ENCODE results near the gene EXOC6.
"Not testable (repeated sequence)": the region's sequence is repeated elsewhere in the genome, so short reads cannot be mapped to it uniquely, and the experiment has no call there.

Gene EXOC6

DNA sequence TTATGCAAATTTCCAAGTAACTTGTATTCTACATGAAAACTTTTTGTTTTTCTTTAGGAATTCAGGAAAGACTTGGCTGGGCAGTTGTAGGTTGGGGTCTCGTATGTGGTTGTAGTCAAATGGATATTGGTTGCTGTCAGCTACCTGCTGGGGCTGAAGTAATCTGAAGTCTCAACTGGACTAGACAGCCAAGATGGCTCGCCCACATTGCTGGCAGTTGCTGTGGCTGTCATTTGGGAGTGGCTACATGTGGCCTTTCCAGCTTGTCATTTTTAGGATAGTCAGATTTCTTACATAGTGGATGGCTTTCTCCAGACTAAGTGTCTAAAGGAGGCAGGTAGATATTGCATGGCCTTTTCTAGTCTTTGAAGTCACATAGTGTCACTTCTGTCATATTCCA lies 32.6 kb downstream of the EXOC6 start:
- DNase-seq (ENCODE audit: low read depth, low spot score) = no peak

DNA sequence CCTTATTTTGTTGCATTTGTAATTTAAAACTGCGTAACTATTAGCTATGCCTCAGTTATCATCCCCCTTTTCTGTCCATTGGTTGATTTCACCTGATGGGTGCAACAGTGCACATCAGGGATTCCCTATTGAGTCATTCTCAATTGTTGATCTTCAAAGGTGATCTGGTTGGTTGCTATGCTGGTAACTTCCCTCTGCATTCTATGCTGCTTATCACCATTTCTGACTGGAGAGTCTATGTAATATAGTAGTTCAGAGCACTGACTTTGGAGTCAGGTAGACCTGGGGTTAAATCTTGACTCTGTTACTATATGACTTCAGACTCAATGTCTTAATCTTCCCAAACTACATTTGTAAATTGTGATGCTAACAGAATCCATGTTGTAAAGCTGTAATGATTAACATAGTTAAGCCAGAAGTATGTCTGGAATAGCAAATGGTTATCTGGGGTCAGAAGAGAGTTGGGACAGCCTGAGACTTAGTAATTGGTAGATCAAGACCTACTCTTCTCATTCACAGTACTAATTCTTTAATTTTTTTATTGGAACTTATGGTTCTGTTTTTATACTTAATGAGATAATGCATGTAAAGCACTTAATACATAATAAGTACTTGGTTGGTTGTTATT lies 38.1 kb downstream of the EXOC6 start:
- DNase-seq (ENCODE audit: low read depth, low spot score) = no peak

DNA sequence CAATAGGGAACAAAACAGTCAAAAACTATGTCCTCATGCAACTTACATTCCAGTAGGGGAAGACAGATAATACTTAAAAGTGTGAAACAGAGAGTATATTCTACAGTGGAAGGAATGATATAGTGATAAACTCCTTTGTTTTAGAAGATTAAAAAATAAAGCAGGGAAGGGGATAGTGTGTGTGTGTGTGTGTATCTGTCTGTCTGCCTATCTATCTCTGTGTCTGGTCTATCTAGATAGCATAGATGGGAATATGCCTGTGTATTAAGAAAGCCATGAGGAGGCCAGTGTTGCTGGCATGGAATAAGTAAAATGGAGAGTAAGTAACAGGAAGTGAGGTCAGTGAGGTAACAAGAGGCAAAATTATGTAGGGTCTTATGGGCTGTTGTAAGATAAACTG lies 42.2 kb downstream of the EXOC6 start:
- DNase-seq (ENCODE audit: low read depth, low spot score) = no peak

DNA sequence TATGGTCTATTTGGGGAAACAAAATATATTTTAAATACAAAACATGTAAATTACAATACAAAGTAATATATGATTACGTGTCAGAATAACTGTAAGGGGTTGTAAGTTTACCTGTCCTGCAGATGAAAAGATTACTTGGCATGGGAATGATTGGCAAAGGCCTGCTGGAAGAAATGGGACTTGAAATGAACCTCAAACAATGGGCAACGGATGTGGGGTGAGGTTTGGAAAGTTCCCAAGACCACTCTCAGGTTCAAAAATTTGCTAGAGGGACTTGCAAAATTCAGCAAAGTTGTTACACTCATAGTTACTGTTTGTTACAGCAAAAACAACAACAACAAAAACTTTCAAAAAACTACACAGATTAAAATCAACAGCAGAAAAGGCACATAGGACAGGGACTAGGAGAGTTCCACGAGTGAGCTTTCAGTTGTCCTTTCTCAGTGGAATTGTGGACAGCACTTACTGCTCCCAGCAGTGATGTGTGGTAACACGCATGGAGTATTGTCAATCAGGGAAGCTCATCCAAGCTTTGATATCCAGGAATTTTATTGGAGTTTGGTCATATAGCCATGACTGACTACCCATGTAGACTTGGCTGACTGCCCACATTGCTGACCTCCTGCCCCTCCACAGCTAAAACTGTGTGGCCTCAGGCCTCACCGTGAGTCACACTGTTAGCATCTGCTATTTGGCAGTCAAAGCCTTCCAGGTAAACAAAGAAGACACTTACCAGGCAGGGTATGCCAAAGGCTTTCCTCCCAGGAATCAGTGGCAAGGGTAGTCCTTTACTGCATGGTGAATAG lies 43.8 kb downstream of the EXOC6 start:
- DNase-seq (ENCODE audit: low read depth, low spot score) = peak; percentile 91

DNA sequence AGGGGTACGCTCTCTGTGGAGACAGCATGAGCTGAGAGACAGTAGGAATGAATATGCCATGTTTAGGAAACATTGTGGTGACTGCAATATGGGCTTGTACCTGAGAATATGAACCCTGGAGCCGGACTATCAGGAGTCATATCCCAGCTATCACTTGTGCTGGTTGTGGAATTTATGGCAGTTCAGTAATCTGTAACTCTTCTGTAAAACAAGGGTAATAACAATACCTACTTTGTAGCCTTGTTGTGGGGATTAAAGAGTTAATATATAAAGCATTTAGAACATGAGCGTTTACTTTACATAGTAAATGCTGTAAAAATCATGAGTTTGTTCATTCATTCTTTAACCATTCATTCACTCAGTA lies 44.4 kb downstream of the EXOC6 start:
- DNase-seq (ENCODE audit: low read depth, low spot score) = no peak

DNA sequence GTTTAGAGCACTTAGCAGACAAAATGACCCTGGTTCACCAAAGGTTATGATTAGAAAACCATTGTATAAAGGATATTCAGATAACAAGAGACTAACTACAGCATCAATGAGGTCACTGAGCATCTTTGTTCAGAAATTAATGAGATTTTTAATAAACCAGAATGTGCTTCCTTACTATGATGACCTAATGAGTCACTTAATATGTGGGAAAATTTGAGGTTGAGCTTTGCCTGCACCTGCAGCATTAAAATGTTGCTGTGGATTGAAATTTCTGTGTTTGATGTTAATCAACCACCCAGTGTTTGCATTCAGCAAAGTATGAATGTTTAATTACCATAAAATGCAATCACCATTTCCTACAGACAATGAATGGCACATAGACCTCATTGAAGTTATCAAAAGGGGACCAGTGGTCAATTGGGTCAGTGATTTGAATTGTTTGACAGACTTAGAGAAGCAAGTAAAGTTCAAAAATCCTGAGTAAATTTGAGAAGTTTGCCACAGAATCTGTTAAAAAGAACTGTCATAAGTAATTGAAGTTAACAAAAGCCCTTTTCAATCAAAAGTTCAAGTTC lies 45.8 kb downstream of the EXOC6 start:
- no peak for DNase-seq (ENCODE audit: low read depth, low spot score)

DNA sequence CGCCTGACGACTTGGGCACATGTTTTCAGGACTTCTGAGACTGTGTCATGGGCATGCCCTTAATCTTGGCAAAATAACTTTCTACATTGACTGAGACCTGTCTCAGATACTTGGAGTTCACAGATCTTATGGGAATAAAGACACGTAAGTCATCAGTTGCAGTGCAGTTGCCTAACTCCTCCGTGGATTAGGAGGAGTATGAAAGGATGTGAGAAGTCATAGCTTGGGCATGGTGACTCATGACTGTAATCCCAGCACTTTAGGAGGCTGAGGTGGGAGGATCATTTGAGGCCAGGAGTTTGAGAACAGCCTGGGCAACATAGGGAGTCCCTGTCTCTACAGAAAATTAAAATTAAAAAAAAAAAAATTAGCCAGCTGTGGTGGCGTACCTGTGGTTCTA lies 49.6 kb downstream of the EXOC6 start:
- DNase-seq (ENCODE audit: low read depth, low spot score) = no peak

DNA sequence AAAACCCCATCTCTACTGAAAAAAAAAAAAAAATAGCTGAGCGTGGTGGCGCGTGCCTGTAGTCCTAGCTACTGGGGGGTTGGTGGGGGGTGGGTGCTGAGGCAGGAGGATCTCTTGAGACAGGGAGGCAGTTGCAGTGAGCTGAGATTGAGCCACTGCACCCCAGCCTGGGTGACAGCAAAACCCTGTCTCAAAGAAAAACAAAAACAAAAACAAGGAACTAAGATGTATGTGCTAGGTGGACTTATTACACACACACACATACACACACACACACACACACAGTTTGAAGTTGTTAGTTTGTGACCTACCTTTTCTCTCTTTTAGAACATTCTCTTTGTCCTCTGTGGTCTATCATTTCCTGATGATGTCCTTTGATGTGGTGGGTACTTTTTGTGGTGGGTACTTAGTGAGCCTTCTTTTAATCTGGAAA lies 53.5 kb downstream of the EXOC6 start:
- DNase-seq (ENCODE audit: low read depth, low spot score) = no peak

DNA sequence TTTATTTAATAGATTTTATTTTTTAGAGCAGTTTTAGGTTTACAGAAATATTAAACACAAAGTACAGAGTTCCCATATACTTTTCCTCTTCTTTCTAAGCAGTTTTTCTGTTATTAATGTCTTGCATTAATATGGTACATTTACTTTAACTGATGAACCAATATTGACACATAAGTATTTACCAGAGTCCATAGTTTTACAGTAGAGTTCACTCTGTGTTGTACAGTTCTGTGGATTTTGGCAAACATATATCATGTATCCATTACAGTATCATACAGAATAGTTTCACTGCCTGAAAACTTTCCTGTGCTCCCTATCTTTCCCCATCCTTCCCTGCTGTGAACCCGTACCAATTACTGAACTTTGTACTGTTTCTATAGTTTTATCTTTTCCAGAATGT lies 55.3 kb downstream of the EXOC6 start:
- no peak for DNase-seq (ENCODE audit: low read depth, low spot score)

DNA sequence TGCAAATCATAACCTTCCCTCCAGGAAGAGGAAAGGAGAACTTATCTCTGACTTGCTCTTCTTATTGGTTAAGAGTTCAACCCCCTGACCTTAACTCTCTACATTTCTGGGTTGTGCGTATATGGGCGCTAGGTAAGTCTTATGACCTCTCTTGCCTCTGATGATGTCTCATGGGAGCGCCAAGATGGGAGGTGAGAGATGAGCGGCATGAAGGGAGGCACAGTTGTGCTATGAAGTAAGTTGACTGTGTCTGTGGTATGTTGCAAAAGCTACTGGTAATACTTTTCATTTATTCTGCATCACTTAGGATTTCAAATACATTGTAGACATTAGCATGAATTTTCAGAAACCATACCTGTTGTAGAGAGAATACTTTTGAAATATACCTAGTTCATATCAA lies 59.0 kb downstream of the EXOC6 start:
- no peak for DNase-seq (ENCODE audit: low read depth, low spot score)

DNA sequence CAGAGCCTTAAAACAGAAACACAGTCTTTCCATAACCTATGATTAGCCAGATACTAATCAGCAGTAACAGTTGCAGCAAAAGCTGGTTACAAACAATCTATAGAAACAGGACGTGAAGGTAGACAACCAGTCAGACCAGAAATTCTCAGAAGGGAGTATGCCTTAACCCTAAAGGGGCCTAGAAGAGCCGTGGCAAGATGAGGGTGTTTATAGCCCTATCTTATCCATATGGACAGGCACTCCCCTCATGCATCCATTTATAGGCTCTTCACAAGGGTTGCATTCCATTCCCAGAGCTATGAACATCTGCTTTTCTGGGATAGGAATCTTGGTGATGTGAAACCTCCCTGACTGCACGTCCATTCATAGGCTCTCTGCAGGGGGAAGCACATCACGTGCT lies 64.3 kb downstream of the EXOC6 start:
- DNase-seq (ENCODE audit: low read depth, low spot score) = not testable (repeated sequence)

DNA sequence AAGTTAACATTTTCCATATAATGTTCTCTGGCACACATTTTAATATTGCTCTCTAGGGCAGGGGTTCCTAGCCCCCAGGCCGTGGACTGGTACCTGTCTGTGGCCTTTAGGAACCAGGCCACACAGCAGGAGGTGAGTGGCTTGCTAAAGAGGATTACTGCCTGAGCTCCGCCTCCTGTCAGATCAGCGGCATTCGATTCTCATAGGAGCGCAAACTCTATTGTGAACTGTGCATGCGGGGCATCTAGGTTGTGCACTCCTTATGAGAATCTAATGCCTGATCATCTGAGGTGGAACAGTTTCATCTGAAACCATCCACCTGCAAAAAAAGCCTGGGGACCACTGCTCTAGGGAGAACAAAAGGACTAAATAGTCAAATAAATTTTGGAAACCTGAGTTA lies 65.7 kb downstream of the EXOC6 start:
- DNase-seq (ENCODE audit: low read depth, low spot score) = no peak

DNA sequence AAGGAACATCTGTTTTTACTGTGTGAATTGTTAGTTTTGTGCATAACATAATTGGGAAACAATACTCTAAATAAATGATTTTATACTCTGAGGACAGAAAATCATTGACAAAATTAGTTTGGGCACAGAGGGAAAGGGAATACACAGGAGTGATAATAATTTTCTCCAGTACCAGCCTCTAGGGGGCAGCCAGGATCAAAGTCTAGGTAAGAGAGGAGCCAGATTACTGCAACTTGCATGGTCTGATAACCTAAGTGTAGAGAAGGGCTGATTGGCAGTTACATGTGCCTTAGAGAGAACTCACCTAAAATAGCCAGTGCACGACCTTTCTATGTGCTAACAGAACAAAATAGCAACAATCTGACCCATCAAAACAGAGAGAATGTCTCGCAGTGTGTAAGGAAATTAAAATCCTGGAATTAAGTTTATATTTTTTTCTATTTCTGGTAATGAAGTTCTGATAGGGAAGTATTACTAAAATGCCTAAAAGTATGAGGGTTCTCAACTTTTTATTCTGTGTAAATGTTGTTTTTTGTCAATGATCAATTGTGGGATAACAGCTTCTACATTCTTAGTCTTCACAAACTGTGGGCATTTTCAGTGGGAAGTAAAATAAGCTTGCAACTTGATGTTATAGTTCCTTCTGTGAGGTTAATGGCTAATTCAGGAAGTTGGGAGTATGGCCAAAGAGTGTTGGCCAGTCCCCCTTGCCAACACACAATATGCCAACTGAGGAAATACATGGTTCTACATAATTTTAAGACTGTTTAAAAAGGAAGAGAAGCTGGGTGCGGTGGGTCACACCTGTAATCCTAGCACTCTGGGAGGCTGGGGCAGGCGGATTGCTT lies 66.4 kb downstream of the EXOC6 start:
- DNase-seq (ENCODE audit: low read depth, low spot score) = peak; percentile 66

DNA sequence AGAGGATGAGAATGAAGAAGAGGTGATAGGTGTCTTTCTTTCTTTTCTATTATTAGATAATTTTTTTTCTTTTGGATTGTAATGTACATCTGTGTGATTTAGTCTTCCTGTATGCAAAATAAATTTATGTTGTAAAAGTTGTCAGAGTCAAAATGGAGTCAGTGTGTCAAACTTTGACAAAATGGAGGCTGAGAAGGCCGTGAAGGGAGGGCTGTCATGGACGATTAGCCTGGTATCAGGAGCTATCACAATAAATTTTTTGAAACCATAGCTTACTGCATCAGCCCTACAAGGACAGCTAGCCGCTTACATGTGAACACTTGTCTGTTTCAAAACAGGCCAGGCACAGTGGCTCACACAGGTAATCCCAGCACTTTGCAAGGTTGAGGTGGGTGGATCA lies 67.6 kb downstream of the EXOC6 start:
- DNase-seq (ENCODE audit: low read depth, low spot score) = no peak

DNA sequence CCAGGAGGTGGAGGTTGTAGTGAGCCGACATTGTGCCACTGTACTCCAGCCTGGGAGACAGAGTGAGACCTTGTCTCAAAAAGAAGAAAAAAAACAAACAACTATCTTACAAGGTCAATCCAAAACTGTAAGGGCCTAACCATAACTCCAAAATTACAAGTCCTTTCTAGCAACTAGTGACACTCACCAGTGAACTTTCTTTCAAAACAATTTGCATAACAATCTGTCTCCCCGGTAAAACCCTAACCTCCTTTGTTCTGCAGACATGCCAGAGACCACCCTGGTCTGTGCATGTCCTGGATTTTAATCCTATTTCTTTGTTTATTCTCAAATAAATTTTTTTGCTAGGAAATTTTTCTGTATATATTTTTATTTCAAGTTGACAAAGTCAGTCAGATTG lies 68.1 kb downstream of the EXOC6 start:
- DNase-seq (ENCODE audit: low read depth, low spot score) = no peak

DNA sequence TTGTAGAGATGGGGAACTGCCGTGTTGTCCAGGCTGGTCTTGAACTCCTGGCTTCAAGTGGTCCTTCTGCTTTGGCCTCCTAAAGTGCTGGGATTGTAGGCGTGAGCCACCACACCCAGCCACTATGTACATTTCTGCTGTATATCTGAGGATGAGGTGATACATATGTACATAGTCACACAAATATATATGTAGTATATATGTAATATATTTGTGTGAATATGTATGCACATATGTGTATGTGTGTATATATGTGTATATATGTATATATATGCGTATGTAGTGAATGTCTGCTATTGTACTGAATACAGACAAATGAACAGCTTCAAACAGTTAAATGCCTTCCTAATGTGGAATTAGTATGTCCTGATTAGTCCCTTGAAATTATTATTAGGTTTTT lies 70.3 kb downstream of the EXOC6 start:
- no peak for DNase-seq (ENCODE audit: low read depth, low spot score)

DNA sequence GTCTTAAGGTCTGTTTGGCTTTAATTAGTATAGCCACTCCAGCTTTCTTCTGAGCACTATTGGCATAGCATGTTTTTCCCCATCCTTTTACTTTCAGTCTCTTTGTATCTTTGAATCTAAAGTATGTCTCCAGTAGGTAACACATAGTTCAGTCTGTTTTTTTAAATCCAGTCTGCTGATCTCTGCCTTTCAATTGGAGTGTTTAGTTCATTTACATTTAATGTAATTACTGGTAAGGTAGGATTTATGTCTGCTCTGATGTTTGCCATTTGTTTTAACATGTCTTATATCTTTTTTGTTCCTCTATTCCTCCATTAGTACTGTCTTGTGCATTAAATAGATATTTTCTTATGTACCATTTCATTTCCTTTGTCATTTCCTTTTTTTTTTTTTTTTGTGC lies 72.5 kb downstream of the EXOC6 start:
- DNase-seq (ENCODE audit: low read depth, low spot score) = no peak

DNA sequence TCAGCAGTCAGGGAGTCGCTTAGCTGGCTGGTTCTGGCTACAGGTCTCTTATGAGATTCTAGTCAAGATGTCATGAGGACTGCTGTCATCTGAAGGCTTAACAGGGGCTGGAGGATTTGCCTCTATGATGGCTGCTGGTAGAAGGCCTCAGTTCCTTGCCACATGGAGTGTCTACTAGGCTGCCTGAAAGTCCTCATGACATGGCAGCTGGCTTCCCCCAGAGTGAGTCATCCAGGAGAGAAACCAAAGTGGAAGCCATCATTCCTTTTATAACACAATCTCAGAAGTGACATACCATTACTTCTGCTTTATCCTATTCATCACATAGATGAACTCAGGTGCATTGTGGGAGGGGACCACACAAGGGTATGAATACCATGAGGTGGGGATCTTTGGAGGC lies 75.1 kb downstream of the EXOC6 start:
- DNase-seq (ENCODE audit: low read depth, low spot score) = no peak

DNA sequence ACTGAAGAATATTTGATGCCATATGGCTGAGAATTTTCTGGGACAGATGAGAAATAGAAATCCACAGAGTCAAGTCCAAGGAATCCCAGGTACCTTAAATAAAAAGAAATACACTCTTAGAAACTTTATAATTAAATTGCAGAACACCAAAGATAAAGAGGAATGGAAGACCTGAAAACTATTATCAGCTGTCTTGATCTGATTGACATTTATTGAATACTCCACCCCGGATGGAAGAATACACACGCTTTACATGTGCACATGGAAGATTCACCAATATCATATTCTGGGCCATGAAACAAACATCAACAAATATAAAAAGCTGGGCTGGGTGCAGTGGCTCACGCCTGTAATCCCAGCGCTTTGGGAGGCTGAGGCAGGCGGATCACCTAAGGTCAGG lies 81.6 kb downstream of the EXOC6 start:
- no peak for DNase-seq (ENCODE audit: low read depth, low spot score)

DNA sequence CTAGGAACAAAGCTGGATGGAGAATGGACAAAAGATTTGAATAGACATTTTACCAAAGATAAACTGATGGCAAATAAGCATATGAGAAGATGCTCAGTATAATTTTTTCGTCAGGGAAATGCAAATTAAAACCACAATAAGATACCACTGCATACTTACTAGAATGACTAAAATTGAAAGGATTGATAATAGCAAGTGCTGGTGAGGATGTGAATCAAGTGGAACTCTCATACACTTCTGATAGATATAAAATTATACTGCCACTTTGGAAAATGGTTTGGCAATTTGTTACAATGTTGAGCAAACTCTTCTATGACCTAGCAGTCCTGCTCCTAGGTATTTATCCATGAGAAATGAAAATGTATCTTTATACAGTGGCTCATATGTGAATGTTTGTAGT lies 83.3 kb downstream of the EXOC6 start:
- no peak for DNase-seq (ENCODE audit: low read depth, low spot score)

DNA sequence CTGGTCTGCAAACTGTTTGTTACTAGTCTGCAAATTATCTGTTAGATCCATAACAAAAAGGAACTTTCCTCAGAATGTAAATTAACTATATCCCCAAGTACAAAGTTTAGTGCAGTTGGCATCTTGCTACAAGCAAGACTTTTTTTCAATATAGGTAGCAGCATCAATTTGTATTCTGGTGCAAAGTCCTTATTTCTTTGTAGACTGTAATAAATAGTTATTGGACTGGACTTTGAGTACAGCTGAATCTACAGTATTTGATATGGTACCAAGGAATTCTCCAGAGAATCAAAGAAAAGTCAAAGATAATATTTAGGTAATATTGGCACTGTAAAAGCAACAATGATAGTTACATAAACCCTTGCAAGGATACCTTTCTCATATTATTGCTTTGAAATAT lies 89.6 kb downstream of the EXOC6 start:
- DNase-seq (ENCODE audit: low read depth, low spot score) = no peak

DNA sequence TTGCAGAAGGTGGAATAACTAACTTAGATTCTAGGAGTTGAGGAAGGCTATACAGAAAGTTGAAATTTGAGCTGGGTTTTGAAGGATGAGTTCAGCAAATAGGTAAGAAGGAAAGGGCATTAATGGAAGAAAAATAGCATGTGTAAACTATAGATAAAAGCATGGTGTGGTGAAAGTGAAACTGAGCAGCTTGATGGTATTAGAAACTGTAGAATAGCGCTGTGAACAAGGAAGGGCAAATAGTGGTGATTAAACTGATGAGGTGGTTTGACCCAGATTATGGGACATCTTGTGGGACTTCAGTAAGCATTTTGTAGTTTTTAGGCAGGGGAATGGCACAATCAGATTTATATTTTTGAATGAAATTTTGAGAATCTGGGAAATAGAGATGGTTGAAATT lies 90.5 kb downstream of the EXOC6 start:
- no peak for DNase-seq (ENCODE audit: low read depth, low spot score)
